ENCODE data around the gene PHF5A. TPM values are rescaled to one million over a fixed set of nuclear protein-coding genes. Genes with fewer than 3 reads are reported as not detected.

The PHF5A gene
- total RNA-seq, 2 donors from 2014 or later, result 39.5 to 55.0 TPM

DNA sequence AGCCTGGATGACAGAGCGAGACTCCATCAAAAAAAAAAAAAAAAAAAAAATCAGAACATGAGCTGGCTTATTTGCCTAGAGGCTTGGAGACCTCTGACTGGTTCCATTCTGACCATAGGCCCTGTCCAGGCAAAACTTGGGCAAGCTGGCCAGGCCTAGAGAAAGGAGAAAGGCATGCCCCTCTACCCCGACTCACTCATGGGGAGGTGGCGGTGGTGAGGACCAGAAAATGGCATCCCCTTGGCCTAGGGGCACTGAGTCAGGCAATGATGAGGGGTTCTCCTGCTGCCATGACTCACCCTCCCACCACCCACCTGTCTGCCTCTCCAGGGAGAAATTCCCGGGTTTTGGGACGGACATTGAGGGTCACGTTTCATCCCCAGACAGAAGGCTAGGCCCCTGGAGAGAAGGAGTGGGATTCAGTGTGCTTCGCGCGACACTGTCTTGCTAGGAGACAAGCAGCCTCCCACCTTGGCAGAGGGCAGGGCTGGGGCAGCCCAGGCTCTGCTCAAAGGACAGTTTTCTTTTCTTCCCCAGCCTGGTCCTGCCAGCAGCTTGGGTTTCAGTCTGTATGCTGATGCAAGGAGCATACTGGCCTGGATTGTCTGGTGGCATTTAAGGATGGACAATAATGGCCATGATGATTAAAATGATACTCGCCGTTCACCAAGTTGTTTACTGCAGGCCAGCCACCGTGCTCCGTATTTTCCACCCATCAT, 39.1 kb downstream of the PHF5A start:
- Histone ChIP-seq H3K4me3 (no peak overlapping the region), H3K4me1 (no peaks in the 10 kb centered on the region), H3K9ac (ENCODE audit: low read depth in 2 of 2, low read length in 2 of 2) (no peak overlapping the region), H3K36me3 (no peaks in the 10 kb centered on the region), H3K9me3 (no peaks in the 10 kb centered on the region), H3K27ac (no peak overlapping the region), H3K27me3 (no peaks in the 10 kb centered on the region)
- DNase-seq, result no peak
- no peak for TF ChIP-seq CTCF (IDR thresholded peaks at IDR 0.05)
- intact Hi-C loops (cut with DNase I), result no loop called here

DNA sequence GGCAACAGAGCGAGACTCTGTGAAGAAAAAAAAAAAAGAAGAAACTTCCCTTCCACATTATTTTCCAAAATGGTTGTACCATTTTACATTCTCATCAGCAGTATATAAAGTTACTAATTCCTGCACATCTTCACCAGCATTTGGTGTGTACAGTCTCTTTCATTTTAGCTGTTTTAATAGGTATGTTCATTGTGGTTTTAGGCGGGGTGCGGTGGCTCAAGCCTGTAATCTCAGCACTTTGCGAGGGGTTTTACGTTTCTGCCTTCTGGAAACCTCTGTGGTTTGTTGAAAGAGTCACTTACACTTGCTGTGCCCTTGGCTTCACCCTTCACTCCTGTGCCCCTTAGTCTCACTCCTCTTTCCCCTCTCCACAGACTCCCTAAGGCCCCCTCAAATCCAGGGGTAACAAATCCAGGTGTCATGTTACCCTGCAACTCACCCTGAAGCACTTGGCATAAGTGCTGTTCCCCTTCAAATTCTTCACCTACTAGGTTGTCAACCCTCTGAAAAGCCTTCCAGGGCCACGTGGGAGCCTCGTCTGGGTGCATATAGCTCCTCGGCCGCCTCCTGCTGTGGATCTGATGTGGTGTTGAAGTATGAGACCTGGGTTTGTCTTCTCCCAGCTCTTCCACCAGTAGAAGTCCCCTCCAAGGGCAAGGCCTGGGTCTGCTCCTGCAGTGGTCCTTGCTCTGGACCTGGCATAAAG, 42.7 kb downstream of the PHF5A start:
- Histone ChIP-seq H3K9me3 (no peaks in the 10 kb centered on the region), H3K27me3 (no peaks in the 10 kb centered on the region), H3K4me1 (no peaks in the 10 kb centered on the region), H3K27ac (no peak overlapping the region), H3K36me3 (no peaks in the 10 kb centered on the region), H3K4me3 (no peak overlapping the region), H3K9ac (ENCODE audit: low read depth in 2 of 2, low read length in 2 of 2) (no peak overlapping the region)
- no peak for TF ChIP-seq CTCF (IDR thresholded peaks at IDR 0.05)
- no peak for DNase-seq
- intact Hi-C loops (cut with DNase I), result no loop called here

GRCh38 chr22:41418717-41419116, 49.8 kb downstream of the PHF5A start:
- Histone ChIP-seq H3K4me3 (no peak overlapping the region), H3K9ac (ENCODE audit: low read depth in 2 of 2, low read length in 2 of 2) (peak overlapping the region in 1 of 2 donors; percentile 15), H3K9me3 (no peaks in the 10 kb centered on the region), H3K27me3 (no peaks in the 10 kb centered on the region), H3K36me3 (no peaks in the 10 kb centered on the region), H3K27ac (no peak overlapping the region), H3K4me1 (peaks cover 17% of the 10 kb centered on the region)
- no peak for DNase-seq
- intact Hi-C loops (cut with DNase I), result no loop called here
- no peak for TF ChIP-seq CTCF (IDR thresholded peaks at IDR 0.05)

DNA sequence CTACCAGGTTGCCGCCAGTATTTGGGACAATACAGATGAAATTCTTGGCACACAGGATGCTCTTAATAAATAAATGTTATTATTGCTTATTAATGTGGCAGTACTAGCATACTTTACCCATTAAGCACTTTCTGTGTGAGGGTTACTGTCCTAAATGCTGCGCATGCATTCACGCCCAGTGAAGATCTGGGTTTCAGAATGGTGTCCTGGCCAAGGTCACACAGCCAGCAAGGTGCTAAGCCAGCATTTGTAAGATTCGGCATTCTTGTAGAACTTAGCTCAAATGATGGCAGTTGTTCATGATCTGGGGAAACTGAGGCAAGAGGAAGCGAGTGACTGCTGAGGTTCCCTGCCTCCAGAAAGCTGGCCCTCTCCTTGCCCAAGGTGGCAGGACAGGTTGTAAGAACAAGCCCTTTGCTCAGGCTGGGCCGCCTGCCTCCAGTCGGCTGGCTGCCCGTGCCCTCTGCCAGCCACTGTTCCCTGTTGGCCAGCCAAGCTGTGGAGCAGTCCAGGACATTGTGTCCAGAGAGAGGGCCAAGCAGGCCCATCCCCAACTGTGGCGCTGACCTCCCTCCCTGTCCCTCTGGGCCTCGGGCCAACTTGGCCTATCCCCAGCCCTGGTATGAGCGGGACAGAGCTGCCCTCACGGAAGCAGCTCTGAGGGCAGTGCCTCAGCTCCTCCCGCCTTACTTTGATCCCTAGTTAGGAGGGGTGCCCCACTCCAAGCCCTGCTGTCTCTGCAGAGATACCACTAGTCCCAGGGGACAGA, 50.7 kb downstream of the PHF5A start:
- H3K36me3 ChIP-seq, result no peaks in the 10 kb centered on the region
- H3K9me3 ChIP-seq, result no peaks in the 10 kb centered on the region
- DNase-seq, result peak; percentile 60
- TF ChIP-seq CTCF (IDR thresholded peaks at IDR 0.05), result no peak
- H3K27me3 ChIP-seq, result no peaks in the 10 kb centered on the region
- intact Hi-C loops (cut with DNase I), result no loop called here
- peak overlapping the region; percentile 49 for H3K27ac ChIP-seq
- peaks cover 17% of the 10 kb centered on the region for H3K4me1 ChIP-seq
- no peak overlapping the region for H3K4me3 ChIP-seq
- H3K9ac ChIP-seq (ENCODE audit: low read depth in 2 of 2, low read length in 2 of 2), result peak overlapping the region; percentile 15 to 16

GRCh38 chr22:41415554-41415953, 52.9 kb downstream of the PHF5A start:
- H3K4me3 ChIP-seq, result no peak overlapping the region
- no peak overlapping the region for H3K27ac ChIP-seq
- no peaks in the 10 kb centered on the region for H3K36me3 ChIP-seq
- no peaks in the 10 kb centered on the region for H3K27me3 ChIP-seq
- H3K4me1 ChIP-seq, result peaks cover 22% of the 10 kb centered on the region
- intact Hi-C loops (cut with DNase I), result no loop called here
- H3K9me3 ChIP-seq, result no peaks in the 10 kb centered on the region
- no peak for TF ChIP-seq CTCF (IDR thresholded peaks at IDR 0.05)
- peak overlapping the region in 1 of 2 donors; percentile 97 for H3K9ac ChIP-seq (ENCODE audit: low read depth in 2 of 2, low read length in 2 of 2)
- DNase-seq, result no peak

Measured in colonic mucosa (tissue), 4 donors.